Activated CD8-positive, alpha-beta memory T cell treated with anti-CD3 and anti-CD28 coated beads, Interleukin-2, amount 10 ng/mL, durations not matched to agents 7 days and 5 days (primary cell): Measurements from ENCODE around the gene GSTM4. TPM values are rescaled to one million over a fixed set of nuclear protein-coding genes. Genes with fewer than 3 reads are reported as not detected.

Experiments used
- ATAC-seq: fragments of 150-1000 bp; cut with Tn5 transposase; one replicate; pipeline ENCODE4 v1.10.0; 2021; ENCODE audit warnings: moderate library complexity
- CTCF ChIA-PET: fragments of 350-600 bp; sonication (Branson Sonifier 250); formaldehyde crosslinking; loops from one replicate; lab custom pipeline; 2021; ENCODE audit warnings: antibody characterized with exemption; lab: Charles Lee
- DNase-seq: peaks from one replicate; pipeline ENCODE4 v3.0.0-alpha.2; 2020
- H3K27ac Mint-ChIP-seq: one replicate; pipeline ENCODE4 v1.8.0; 2021; ENCODE audit warnings: mild to moderate bottlenecking, mixed read lengths
- H3K27me3 Mint-ChIP-seq: one replicate; pipeline ENCODE4 v1.8.0; 2021; ENCODE audit warnings: mixed read lengths
- H3K36me3 Mint-ChIP-seq: one replicate; pipeline ENCODE4 v1.8.0; 2021; ENCODE audit warnings: mild to moderate bottlenecking, mixed read lengths
- H3K4me1 Mint-ChIP-seq: one replicate; pipeline ENCODE4 v1.8.0; 2021; ENCODE audit warnings: mixed read lengths
- H3K4me3 Mint-ChIP-seq: one replicate; pipeline ENCODE4 v1.8.0; 2021; ENCODE audit warnings: mild to moderate bottlenecking, moderate library complexity, mixed read lengths
- H3K9me3 Mint-ChIP-seq: one replicate; pipeline ENCODE4 v1.8.0; 2022; ENCODE audit warnings: low read depth, mixed read lengths
- total RNA-seq, 2 experiments: library from RNA; stranded (reverse); gene quantifications; one replicate each; pipeline ENCODE4 v1.2.3, GENCODE V29; 2021

Gene GSTM4
- 1 to 10 TPM; 5.7 to 6.7 TPM for total RNA-seq

DNA sequence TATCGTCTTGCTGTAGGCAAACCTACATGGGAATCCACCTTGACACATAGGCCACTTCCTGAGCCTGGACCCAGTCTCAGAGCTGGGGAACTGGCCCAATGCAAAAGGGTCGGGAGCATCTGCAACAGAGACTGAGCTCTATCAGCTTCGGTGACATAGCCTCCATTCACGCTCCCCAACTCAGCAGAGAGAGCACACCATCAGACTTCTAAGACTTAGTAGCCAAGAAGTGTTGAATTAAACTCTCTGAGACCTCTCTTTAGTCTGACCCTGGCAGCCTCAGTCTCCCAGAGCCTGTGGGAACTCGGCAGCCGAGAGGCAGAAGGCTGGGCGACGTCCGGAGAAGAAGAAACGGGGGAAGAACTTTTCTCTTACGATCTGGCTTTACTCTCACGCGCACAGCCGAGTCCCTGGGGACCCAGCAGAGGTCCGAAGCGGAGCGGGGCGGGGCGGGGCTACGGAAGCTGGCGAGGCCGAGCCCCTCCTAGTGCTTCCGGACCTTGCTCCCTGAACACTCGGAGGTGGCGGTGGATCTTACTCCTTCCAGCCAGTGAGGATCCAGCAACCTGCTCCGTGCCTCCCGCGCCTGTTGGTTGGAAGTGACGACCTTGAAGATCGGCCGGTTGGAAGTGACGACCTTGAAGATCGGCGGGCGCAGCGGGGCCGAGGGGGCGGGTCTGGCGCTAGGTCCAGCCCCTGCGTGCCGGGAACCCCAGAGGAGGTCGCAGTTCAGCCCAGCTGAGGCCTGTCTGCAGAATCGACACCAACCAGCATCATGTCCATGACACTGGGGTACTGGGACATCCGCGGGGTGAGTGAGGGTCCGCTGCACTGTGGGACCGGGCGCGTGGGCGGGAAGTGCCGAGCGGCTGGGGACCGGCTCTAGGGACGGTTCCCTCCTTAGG lies at the start of gene GSTM4:
Gene GSTM4, plus strand, starts transcription at position 485 of the 905 bp plus-strand sequence. Its CDS starts 291 bp downstream, at position 776.
- Mint-ChIP-seq H3K27me3 (peaks cover 34% of the 10 kb centered on the region), H3K4me1 (peaks cover 10% of the 10 kb centered on the region), H3K4me3 (peak within 1 kb of the TSS; percentile 79), H3K27ac (peak within 1 kb of the TSS; percentile 48), H3K9me3 (no peaks in the 10 kb centered on the region), H3K36me3 (no peaks in the 10 kb centered on the region)
- CTCF ChIA-PET: interaction anchor here (0.7 to 7.5 kb wide), 8 partner anchors 15 to 329 kb away, joined by 3 to 82 read pairs (median 4); partner anchors contain the start of genes AHCYL1 and GNAI3
- DNase-seq: peak; percentile 73
- ATAC-seq: peak; percentile 93

- DNase-seq (no peak), ATAC-seq (no peak)
- H3K27ac Mint-ChIP-seq: no peak overlapping the region
- H3K4me3 Mint-ChIP-seq: no peak overlapping the region
- no peaks in the 10 kb centered on the region for H3K27me3 Mint-ChIP-seq
- H3K36me3 Mint-ChIP-seq: no peaks in the 10 kb centered on the region
- no peaks in the 10 kb centered on the region for H3K9me3 Mint-ChIP-seq
- H3K4me1 Mint-ChIP-seq: no peaks in the 10 kb centered on the region
- CTCF ChIA-PET: interaction anchor here (1.0 to 5.2 kb wide), 2 partner anchors 30 to 58 kb away, joined by 3 to 27 read pairs; no protein-coding TSS in a partner anchor
These were observed 46.0 kb upstream of the GSTM4 start for GRCh38 chr1:109609881-109610280.

DNA sequence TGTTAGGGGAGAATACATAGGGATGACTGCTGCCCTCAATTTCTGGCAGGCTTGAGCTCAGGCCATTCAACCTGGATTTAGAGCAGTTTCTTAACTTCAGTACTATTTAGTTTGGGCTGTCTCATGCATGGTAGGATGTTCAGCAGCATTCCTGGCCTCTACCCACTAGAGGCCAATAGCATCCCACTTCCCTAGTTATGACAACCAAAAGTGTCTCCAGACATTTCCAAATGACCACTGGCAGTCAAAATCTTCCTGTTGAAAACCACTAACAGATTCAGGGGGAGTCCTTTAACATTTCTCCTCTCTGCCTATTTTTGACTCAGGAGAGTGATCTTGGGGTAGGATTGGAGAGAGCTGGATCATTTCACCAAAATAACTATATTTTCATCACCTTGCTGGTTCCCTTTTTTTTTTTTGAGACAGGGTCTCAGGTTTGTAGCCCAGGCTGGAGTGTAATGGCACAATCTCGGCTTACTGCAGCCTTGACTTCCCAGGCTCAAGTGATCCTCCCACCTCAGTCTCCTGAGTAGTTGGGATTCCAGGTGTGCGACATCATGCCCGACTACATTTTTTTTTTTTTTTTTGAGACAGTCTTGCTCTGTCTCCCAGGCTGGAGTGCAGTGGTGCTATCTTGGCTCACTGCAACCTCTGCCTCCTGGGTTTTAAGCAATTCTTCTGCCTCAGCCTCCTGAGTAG lies 45.1 kb upstream of the GSTM4 start:
- DNase-seq: no peak
- CTCF ChIA-PET: interaction anchor here (1.0 to 5.2 kb wide), 3 partner anchors 26 to 59 kb away, joined by 3 to 27 read pairs (median 3); no protein-coding TSS in a partner anchor
- Mint-ChIP-seq H3K27ac (no peak overlapping the region), H3K4me1 (peaks cover 2% of the 10 kb centered on the region), H3K27me3 (no peaks in the 10 kb centered on the region), H3K9me3 (no peaks in the 10 kb centered on the region), H3K36me3 (no peaks in the 10 kb centered on the region), H3K4me3 (no peak overlapping the region)
- ATAC-seq: no peak

DNA sequence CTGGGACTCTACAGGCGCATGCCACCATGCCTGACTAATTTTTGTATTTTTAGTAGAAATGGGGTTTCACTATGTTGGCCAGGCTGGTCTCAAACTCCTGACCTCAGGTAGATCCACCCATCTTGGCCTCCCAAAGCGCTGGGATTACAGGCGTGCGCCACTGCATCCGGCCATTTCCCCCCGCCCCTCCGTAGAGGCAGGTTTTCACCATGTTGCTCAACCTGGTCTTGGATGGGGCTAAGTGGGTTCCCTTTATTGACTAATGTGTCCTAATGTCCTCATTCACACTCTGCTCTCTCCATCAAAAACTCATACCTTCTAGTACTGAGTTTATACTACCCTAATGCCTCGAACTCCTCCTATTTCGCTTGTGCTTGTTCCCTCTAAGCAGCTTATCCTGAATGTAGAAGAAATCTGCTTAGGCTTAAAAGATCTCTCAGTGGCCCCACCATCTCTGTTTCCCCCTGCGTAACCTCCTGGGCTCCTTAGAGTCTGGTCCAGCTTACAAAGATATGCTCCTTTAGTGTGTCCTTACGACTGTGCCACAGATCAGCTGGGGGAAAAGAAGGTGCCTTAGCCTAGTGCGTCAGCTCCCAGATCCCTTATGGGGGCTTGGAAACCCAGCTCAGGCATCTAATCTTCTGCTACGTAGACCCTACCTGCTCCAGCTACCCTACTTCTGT lies 44.5 kb upstream of the GSTM4 start:
- Mint-ChIP-seq H3K4me1 (peaks cover 9% of the 10 kb centered on the region), H3K27ac (no peak overlapping the region), H3K36me3 (no peaks in the 10 kb centered on the region), H3K4me3 (no peak overlapping the region), H3K9me3 (no peaks in the 10 kb centered on the region), H3K27me3 (no peaks in the 10 kb centered on the region)
- CTCF ChIA-PET: interaction anchor here (0.7 to 5.2 kb wide), 5 partner anchors 9 to 65 kb away, joined by 3 to 27 read pairs (median 9); no protein-coding TSS in a partner anchor
- DNase-seq (no peak), ATAC-seq (no peak)

- CTCF ChIA-PET: interaction anchor here (1.2 to 5.2 kb wide), 6 partner anchors 9 to 67 kb away, joined by 3 to 27 read pairs (median 8); partner anchors contain the start of gene GNAI3
- ATAC-seq (no peak), DNase-seq (no peak)
- Mint-ChIP-seq H3K27me3 (no peaks in the 10 kb centered on the region), H3K4me1 (peaks cover 22% of the 10 kb centered on the region), H3K27ac (no peak overlapping the region), H3K36me3 (no peaks in the 10 kb centered on the region), H3K4me3 (no peak overlapping the region), H3K9me3 (no peaks in the 10 kb centered on the region)
These were observed 42.3 kb upstream of the GSTM4 start for GRCh38 chr1:109613361-109614147.

DNA sequence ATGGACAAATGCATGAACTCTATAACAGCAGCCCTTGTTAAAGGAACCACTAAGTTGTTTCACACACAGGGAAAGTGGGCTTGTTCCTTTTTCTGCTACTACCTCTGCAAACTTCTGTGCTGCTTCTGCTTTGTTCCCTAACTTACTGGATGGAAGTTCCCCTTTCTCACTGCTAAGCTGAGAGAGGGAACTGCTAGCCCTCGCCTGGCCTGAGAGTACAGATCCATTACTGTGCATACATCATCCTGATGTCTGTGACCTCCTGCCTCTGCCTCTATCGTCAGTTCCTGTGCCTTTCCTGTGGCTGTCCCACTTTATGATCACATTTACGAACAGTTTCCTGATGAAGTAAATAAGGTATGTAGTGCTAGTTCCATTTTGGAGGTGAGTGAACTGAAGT lies 40.0 kb upstream of the GSTM4 start:
- CTCF ChIA-PET: interaction anchor here (0.9 to 2.0 kb wide), 6 partner anchors 24 to 126 kb away, joined by 3 to 9 read pairs (median 4); partner anchors contain the start of gene GNAI3
- H3K4me1 Mint-ChIP-seq: peaks cover 32% of the 10 kb centered on the region
- no peak overlapping the region for H3K27ac Mint-ChIP-seq
- H3K27me3 Mint-ChIP-seq: no peaks in the 10 kb centered on the region
- ATAC-seq (no peak), DNase-seq (no peak)
- H3K9me3 Mint-ChIP-seq: no peaks in the 10 kb centered on the region
- H3K4me3 Mint-ChIP-seq: no peak overlapping the region
- no peaks in the 10 kb centered on the region for H3K36me3 Mint-ChIP-seq

DNA sequence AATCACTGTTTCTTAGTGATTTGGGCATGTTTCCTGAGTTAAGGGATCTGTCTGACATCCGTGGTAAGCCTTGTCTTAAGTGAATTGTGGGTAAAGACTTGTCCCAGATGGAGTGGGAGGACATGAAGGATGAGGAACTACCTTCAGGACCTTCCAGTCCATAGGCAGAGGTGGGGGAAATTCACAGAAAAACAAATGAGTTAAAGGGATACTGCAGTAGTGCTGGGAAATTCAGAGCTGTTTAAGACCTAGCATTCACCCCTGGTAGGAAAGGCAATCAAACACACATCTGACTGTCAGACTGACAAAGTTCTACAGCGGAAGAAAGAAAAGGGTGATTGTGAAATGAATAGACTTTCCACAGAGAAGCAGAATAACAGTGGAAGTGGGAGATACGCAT lies 39.5 kb upstream of the GSTM4 start:
- no peak overlapping the region for H3K4me3 Mint-ChIP-seq
- no peaks in the 10 kb centered on the region for H3K9me3 Mint-ChIP-seq
- DNase-seq: no peak
- H3K4me1 Mint-ChIP-seq: peaks cover 33% of the 10 kb centered on the region
- CTCF ChIA-PET: interaction anchor here (0.9 to 2.0 kb wide), 7 partner anchors 24 to 368 kb away, joined by 3 to 9 read pairs (median 4); partner anchors contain the start of genes AHCYL1 and GNAI3
- ATAC-seq: no peak
- no peaks in the 10 kb centered on the region for H3K27me3 Mint-ChIP-seq
- H3K36me3 Mint-ChIP-seq: no peaks in the 10 kb centered on the region
- H3K27ac Mint-ChIP-seq: no peak overlapping the region

DNA sequence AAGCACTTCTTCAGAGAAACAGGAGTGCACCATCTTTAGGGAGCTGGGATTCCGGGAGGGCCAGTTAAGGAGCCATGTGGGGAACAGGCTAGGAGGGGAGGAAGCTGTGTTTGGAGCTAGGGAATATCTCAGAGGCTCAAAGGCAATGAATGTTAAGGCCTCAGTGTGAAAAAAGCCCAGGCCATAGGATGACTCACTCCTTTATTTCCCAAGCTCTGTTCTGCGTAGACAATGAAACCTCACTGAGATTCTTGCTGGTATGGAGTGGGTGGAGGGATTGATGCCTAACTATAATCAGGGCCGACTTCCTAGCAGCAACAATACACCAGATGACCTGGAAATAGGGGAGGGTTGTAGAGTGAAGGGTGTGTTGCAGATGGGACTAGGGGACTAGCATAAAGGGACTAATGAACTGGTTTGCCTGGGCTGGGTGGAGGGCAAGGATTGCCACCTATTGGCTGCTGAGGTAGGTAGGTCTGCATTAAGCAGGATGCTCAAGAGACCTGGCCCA lies 38.6 kb upstream of the GSTM4 start:
- no peaks in the 10 kb centered on the region for H3K27me3 Mint-ChIP-seq
- DNase-seq (peak; percentile 26), ATAC-seq (no peak)
- H3K4me1 Mint-ChIP-seq: peaks cover 42% of the 10 kb centered on the region
- H3K36me3 Mint-ChIP-seq: peaks cover 1% of the 10 kb centered on the region
- no peaks in the 10 kb centered on the region for H3K9me3 Mint-ChIP-seq
- peak overlapping the region; percentile 9 for H3K27ac Mint-ChIP-seq
- CTCF ChIA-PET: interaction anchor here (0.9 to 2.0 kb wide), 6 partner anchors 23 to 367 kb away, joined by 3 to 9 read pairs (median 4); partner anchors contain the start of genes AHCYL1 and GNAI3
- no peak overlapping the region for H3K4me3 Mint-ChIP-seq

GRCh38 chr1:109618661-109619575 lies 37.0 kb upstream of the GSTM4 start:
- ATAC-seq: no peak

GRCh38 chr1:109619576-109620400 lies 36.1 kb upstream of the GSTM4 start, which contains the start of the genes AMPD2 and GNAT2:
AMPD2 (plus strand) TSS chr1:109619837; CDS start chr1:109621176, 1,339 bp downstream.
GNAT2 (minus strand) TSS chr1:109619616; CDS start chr1:109612870, 6,746 bp downstream.
- CTCF ChIA-PET: interaction anchor here (0.5 to 9.1 kb wide), 12 partner anchors 10 to 365 kb away, joined by 3 to 112 read pairs (median 6); partner anchors contain the start of genes AHCYL1, CYB561D1 and GNAI3
- Mint-ChIP-seq H3K4me3 (peak within 1 kb of the TSS; percentile 99), H3K36me3 (peaks cover 1% of the 10 kb centered on the region), H3K27ac (peak within 1 kb of the TSS; percentile 98), H3K27me3 (no peaks in the 10 kb centered on the region), H3K9me3 (no peaks in the 10 kb centered on the region), H3K4me1 (peaks cover 66% of the 10 kb centered on the region)
- DNase-seq (peak; percentile 87), ATAC-seq (peak; percentile 56)

More at GRCh38 chr1:109618661-109619575, 37.0 kb upstream of the GSTM4 start:
- no peak for DNase-seq
- H3K27me3 Mint-ChIP-seq: no peaks in the 10 kb centered on the region
- H3K36me3 Mint-ChIP-seq: peaks cover 1% of the 10 kb centered on the region
- H3K9me3 Mint-ChIP-seq: no peaks in the 10 kb centered on the region
- H3K4me3 Mint-ChIP-seq: peak overlapping the region; percentile 99
- peak overlapping the region; percentile 98 for H3K27ac Mint-ChIP-seq
- CTCF ChIA-PET: interaction anchor here (0.8 to 9.1 kb wide), 8 partner anchors 11 to 366 kb away, joined by 3 to 112 read pairs (median 7); partner anchors contain the start of genes AHCYL1, CYB561D1 and GNAI3
- H3K4me1 Mint-ChIP-seq: peaks cover 58% of the 10 kb centered on the region
